PC-3 (cell line): Measurements from ENCODE around the gene LYZL2.

Experiments used
- CTCF ChIP-seq: fragments of 300-600 bp; sonication (generic); conservative IDR thresholded peaks from 2 replicates; pipeline ENCODE4 v1.5.1; 2017; ENCODE audit warnings: antibody characterized with exemption, low read depth, mild to moderate bottlenecking, low read length
- EZH2 ChIP-seq: fragments of 300-600 bp; sonication (generic); IDR thresholded peaks from one replicate; pipeline ENCODE4 v1.6.1; 2017; ENCODE audit warnings: antibody characterized with exemption, mild to moderate bottlenecking, low read length; ENCODE audit not compliant: unreplicated experiment
- EZH2phosphoT487 ChIP-seq: fragments of 300-600 bp; sonication (generic); IDR thresholded peaks from 2 replicates; pipeline ENCODE4 v1.6.1; 2018; ENCODE audit warnings: mild to moderate bottlenecking, antibody characterized with exemption, low read length, borderline replicate concordance

DNA sequence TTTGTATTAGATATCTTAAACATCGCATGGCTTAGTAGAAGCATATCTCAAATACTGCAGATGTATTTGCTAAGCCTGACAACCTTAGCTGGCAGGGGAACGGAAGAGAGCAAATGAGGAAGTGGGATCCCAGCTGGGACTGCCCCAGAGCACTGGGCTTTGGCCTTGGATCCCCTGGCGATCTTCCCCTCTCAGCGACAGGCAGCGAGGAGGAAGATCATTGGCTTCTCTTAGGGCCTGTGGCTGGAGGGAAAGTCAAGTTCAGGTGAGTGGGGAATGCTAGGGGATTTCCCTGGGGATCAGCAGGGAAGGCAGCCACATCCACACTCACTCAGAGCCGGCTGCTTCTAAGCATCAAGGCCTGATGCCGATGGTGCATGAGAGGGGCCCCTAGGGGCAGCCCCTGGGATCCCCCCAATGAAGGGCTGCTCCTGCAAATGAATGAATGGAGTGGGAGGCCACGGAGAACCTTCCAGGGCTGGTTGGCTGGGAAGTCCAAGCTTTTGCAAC is 42.0 kb downstream of the LYZL2 start:
- TF ChIP-seq CTCF (no peak), EZH2 (no peak), EZH2phosphoT487 (no peak)
